GM18907 (cell line): Measurements from ENCODE around the gene PTH1R.
"Not testable (repeated sequence)": the region's sequence is repeated elsewhere in the genome, so short reads cannot be mapped to it uniquely, and the experiment has no call there.

Experiments used
- ATAC-seq: cut with Tn5 transposase; IDR thresholded peaks from one replicate; pipeline ENCODE4 v1.9.1; 2021; ENCODE audit warnings: mild to moderate bottlenecking, moderate library complexity; ENCODE audit not compliant: unreplicated experiment

Gene PTH1R

DNA sequence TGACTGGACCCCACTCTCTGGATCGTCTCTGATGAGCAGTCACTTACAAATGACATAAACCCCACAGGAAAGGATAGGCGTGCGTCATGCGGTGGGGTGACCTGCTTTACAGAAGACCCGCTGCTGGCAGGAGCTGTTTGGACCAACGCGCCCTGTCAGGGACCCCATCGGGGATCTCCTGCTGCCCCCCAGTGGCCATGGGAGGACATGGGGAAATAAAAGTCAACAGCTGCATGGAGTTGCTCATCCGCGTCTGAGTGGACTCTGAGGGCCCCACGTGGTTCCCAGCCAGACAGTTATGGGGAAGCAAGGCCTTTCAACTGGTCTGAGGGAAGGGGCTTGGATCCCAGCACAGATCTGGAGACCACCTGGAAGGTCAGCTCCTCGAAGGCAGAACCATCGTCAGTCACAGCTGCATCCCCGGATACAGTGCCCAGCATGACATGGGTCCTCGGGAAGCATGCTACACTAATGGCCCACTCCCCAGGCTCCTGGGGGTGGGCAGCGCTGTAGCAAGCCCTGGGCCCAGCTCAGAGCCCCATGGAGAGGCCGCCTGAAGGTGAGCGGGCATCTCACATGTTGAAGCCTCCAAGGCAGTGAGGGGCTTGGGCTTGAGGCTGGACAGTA lies 32.1 kb downstream of the PTH1R start:
- ATAC-seq = no peak

DNA sequence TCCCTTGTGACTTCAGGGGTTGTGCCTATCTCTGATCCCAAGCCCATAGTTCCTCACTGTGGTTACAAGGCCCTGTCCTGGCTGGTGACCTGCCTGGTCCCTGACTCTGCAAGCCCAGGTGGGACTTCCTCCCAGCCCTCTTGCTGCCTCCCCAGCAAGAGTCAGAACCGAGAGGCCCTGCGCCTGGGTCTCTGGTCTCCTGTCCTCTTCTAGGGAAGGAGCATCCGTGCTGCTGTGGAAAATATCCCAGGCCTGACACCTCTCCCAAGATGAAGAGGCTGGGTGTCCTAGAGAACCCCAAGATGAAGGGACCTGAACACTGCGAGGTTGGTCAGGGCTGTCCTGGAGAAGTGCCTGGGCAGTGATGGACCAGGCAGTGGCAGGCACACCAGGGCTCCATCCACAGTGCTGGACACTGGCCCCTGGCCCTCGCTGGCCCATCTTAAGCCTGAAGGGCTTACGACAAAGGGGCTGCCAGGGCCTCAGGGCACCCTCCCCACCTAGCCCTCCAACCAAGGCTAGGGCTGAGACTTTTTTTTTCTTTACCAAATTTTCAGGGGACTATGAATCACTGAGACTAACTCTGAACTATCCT lies 32.7 kb downstream of the PTH1R start:
- no peak for ATAC-seq

DNA sequence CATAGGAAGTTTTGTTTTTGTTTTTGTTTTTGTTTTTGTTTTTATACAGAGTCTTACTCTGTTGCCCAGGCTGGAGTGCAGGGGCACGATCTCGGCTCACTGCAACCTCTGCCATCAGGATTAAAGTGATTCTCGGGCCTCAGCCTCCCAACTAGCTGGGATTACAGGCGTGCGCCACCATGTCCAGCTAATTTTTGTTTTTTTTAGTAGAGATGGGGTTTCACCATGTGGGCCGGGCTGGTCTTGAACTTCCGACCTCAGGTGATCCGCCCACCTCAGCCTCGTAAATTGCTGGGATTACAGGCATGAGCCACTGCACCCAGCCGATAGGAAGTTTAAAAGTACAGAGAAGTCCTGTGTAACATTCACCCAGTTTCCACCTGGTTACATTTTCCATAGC lies 33.4 kb downstream of the PTH1R start:
- not testable (repeated sequence) for ATAC-seq

DNA sequence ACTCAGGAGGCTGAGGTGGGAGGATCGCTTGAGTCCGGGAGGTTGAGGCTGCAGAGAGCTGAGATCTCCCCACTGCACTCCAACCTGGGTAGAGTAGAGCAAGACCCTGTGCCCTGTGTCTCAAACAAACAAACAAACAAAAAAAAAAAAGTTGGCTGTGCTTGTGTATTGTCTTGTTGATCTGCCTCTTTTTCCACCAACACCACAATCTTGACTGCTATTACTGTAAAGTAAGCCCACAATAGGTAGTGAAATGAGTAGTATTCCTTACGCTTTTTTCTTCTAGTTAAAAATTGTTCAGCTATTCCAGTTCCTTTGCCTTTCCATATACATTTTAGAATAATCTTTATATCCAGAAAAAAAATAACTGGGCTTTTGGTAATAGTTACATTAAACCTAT lies 35.5 kb downstream of the PTH1R start:
- ATAC-seq = no peak

- ATAC-seq = no peak
These were observed 36.1 kb downstream of the PTH1R start for GRCh38 chr3:46913644-46914043.

DNA sequence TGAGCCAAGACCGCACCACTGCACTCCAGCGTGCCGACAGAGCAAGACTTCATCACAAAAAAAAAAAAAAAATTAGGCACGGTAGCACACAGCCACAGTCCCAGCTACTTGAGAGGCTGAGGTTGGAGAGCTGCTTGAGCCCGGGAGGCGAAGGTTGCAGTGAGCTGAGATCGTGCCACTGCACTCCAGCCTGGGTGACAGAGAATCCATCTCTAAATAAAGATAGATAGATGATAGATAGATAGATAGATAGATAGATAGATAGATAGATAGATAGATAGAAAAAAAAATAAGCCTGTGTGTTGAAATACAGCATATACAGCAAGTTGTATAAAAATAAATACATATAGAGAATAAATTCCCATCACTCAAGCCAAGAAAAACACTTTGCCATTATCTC lies 37.3 kb downstream of the PTH1R start:
- ATAC-seq = no peak

- ATAC-seq = no peak
These were observed 37.8 kb downstream of the PTH1R start for GRCh38 chr3:46915297-46915822.

DNA sequence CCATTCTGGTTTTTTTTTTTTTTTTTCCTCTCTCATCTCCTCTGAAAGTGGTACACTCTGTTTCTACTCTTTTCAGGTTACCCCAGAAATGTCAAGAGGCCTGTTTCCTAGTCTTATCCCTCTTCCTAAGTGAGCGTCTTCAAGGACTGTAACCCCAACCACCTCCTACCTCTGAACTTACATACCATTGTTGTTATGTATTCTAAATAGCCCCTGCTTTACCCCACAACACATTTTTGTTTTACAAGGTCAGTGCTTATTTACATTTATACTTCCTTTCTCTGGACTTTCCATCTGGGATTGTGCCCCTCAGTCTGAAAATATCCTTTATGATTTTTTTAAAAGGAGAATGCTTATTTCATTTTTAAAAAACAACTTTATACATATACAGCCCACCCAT lies 38.8 kb downstream of the PTH1R start:
- no peak for ATAC-seq

- no peak for ATAC-seq
These were observed 39.3 kb downstream of the PTH1R start for GRCh38 chr3:46916799-46917198.

GRCh38 chr3:46917257-46917656 lies 39.7 kb downstream of the PTH1R start:
- ATAC-seq = no peak

- ATAC-seq = no peak
These were observed 40.7 kb downstream of the PTH1R start for GRCh38 chr3:46918202-46918601.

GRCh38 chr3:46918634-46919033 lies 41.1 kb downstream of the PTH1R start:
- ATAC-seq = no peak

GRCh38 chr3:46921041-46921440 lies 43.5 kb downstream of the PTH1R start:
- no peak for ATAC-seq

GRCh38 chr3:46921871-46922271 lies 44.4 kb downstream of the PTH1R start:
- ATAC-seq = no peak

DNA sequence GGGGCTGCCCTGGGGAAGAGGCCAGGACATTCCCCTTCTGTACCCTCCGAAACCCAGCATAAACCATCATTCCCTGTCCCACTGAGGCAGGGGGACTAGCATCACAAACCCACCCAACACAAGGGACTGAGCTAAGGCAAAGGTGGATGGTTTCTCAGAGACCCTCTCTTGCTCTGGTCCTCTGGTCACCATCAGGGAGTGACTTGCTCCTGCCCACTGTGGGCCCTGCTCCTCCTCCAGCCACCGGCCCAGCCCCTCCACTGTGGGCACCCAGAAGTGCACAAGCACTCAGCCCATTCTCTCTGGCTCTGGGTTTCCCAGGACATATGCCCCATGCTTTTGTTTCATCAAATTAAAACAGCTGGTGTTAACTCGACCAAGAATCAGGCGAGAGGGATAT lies 44.9 kb downstream of the PTH1R start:
- ATAC-seq = no peak

DNA sequence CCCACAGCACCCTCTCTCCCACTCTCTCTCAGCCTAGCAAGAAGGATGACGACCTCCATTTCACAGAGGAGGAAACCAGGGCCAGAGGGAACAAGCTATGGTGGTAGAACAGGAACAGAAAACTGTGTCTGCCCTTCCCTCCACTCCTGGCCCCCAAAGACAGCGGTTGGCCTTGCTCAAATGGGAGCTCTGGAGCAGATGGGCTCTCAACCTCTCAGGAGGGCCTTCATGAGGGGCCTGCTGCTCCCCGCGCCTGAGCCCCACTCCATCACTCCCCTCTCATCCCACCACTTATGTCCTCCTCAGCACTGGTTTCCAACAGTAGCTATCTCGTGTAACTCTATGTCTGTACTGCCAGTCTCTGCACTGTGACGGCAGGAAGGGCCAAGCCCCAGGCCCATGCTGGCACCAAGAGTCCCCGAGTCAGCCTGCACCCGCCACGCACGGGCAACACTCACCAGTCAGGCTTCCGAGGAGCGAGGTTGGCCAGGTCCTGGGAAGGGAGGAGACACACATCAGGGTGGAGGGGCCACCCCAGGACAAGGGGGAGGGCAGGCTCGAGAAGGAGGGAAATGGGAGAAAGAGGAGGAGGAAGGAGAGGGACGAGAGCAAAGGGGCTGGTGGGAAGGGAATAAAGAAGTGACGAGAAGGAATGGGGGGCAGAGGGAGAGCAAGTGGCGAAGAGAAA lies 45.5 kb downstream of the PTH1R start:
- ATAC-seq = no peak

GRCh38 chr3:46923559-46924350 lies 46.2 kb downstream of the PTH1R start:
- ATAC-seq = no peak

GRCh38 chr3:46924921-46925584 lies 47.5 kb downstream of the PTH1R start:
- ATAC-seq = no peak

- no peak for ATAC-seq
These were observed 48.0 kb downstream of the PTH1R start for GRCh38 chr3:46925585-46925934.

DNA sequence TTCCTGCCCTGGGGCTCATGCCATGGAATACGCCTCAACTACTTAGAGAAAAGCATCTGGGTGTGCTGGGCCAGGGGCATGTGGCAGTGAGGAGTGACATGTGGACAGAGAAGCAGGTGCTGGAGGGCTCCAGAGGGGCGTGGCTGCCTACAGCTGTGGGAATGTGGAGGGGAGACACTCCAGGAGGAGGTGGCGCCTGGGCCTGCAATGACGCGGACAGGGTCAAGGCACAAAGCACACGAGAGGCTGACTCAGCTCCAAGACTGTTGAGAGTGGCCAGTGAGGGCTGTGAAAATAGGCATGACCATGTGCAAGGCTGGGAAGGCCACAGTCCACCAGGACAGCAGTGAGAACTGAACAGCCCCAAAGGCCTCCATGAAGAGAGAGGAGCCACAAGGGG lies 48.5 kb downstream of the PTH1R start:
- no peak for ATAC-seq

GRCh38 chr3:46926447-46926846 lies 48.9 kb downstream of the PTH1R start:
- ATAC-seq = no peak
